OCI-M1 (cell line): ENCODE measurements around the gene DSE.

Experiments
- DNase-seq: peaks from one replicate; lab custom pipeline; 2025; lab: John Stamatoyannopoulos, UW

Gene DSE

DNA sequence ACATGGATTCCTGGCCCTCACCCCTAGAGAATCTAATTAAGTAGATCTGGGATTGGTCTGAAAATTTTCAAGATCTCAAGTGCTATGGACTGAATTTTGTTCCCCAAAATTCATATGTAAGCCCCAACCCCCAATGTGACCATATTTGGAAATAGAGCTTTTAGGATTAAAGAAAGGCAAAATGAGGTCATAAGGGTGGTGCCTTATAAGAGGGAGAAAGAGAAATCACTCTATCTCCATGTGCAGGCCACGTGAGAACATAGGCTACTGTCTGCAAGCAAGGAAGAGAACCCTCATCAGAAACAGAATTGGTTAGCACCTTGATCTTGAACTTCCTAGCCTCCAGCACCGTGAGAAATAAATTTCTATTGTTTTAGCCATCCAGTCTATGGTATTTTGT, 8.5 kb upstream of the DSE start:
- DNase-seq, result peak; percentile 50

DNA sequence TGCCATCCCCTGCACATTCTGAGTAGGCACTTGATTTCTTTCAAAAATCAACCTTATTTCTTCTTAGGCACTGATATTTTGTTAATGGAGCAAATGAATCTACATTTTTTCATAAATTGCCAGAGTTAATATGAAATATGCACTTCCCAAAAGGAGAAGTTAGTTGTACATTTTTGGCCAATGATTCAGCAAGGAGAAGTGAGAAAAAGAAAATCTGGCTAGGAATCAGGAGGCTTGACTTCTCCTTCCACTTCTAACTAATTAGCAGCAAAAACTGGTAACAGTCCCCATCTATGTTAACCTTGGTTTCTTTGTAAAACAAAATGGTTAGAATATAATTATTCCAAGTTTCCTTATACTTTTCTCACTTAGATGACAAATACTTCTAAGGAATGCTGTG, 7.0 kb upstream of the DSE start:
- peak; percentile 87 for DNase-seq

- no peak for DNase-seq
Observed at GRCh38 chr6:116364321-116364720, 6.4 kb upstream of the DSE start.

DNA sequence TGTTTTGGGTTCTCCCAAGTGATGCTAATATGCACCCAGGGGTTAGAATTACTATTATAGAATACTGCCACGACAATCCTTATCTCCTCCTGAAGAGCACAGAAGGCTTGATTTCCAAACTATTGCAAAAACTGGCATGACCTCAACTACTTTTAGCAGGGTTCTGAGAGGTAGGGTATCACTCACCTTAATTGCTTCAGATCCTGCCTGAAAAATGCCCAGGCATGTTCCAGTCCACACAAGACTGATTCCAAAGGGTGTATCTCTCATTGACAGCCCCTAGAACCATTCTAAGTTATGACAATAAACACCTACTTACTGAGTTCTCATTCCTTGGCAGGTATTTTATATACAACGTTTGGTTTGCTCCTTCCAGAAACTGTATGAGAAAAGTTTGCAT, 5.0 kb upstream of the DSE start:
- no peak for DNase-seq

- DNase-seq, result no peak
Observed at GRCh38 chr6:116366740-116367275, 3.9 kb upstream of the DSE start.

DNA sequence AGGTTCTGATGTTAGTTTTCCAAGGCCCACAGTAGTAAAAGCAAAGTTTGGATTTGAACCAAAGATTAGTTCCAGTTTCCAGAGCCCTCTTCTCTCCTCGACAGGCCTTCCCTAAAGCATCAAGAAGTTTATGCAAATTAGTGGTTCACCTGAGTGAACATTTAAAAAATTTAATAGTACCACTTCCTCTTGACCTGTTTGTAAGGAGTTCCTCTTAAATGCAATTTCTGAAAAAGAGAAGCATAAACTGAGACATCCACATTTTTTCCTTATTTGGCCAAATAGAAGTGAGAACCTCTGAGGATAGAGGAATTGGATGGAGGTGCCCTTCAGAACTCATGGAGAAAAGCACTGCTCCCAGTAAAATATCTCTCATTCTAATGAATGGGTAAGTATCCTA, 1.2 kb upstream of the DSE start:
- DNase-seq, result peak; percentile 31

- DNase-seq, result no peak
Observed at GRCh38 chr6:116369964-116370759, 585 bp upstream of the DSE start.

DNA sequence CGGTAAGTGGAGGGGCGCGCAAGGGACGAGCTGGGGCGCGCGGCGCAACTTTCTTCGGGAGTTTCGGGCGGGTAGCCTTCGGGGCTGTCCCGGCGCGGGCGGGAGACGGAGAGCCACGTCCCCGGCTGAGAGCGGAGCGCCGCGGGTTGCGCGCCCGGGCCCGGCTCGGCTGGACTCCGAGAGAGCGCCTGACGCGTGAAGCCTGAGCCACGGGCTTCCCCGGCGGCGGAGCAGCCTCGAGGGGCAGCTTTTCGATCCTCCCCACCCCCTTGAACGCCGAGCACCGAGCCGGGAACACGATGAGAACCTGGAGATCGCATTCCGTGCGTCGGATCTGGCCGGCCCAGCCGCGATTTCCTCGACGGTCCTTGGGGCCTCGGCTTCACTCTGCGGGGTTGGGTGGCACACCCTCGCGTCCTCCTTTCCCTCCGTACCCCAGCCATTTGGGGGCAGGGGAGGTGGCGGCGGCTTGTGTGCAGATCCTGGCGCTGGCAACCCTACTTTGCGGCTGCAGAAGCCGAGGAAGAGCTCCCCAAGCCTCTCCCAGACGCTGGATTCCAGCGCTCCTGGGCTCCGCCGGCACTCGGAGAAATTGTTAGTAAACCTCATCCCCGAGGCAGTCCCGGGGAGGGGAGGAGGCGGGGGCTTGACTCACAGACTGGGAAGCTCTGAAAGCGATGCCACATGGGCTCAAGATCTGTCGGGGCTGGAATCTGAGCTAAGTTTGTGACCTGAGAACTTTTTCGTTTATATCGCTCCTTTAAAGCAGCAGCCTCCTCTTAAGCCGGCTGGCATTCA, 572 bp downstream of the DSE start:
- peak; percentile 63 for DNase-seq

GRCh38 chr6:116371918-116372209, 1.1 kb downstream of the DSE start:
- no peak for DNase-seq

- DNase-seq, result no peak
Observed at GRCh38 chr6:116373300-116373699, 2.6 kb downstream of the DSE start.

DNA sequence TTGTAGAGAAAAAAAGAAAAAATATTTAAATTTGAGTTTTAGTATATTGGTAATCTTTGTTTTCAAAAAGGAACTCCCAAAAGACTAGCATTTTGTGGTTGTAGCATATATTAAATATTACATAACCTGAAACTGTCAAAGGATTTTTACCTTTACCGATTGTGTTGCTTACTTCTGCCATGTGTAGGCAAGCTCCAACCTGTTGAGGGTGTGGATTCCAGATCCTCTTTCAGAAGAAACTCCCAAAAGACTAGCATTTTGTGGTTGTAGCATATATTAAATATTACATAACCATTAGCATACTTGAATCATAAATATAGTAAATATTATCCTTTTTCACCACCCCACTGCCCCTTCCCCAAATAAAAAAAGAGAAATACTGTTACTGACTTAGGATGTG, 3.2 kb downstream of the DSE start:
- no peak for DNase-seq

- no peak for DNase-seq
Observed at GRCh38 chr6:116374586-116374985, 3.8 kb downstream of the DSE start.

- DNase-seq, result no peak
Observed at GRCh38 chr6:116375262-116375661, 4.5 kb downstream of the DSE start.

GRCh38 chr6:116376149-116376548, 5.4 kb downstream of the DSE start:
- no peak for DNase-seq

GRCh38 chr6:116379764-116380163, 9.0 kb downstream of the DSE start:
- DNase-seq, result no peak

DNA sequence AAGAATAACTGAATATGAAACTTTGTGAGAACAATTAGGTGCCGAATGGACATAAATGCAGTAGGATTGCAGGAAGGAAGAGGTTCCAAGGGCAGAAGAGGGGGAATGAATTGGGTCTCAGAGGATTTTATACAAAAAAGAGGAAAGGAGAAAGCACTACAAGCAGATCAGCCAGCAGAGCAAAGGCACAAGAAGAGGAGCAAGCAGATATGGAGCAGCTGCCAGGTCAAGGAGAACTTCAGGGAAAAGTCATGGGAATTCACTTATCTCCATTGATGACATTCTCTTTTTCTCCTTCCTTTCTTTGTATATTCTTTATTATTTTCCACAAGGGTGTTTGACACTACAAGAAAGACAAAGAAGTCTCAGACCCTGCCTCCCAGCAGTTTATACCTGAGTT, 9.6 kb downstream of the DSE start:
- no peak for DNase-seq

- no peak for DNase-seq
Observed at GRCh38 chr6:116381000-116381399, 10.3 kb downstream of the DSE start.

- no peak for DNase-seq
Observed at GRCh38 chr6:116382587-116382986, 11.8 kb downstream of the DSE start.

DNA sequence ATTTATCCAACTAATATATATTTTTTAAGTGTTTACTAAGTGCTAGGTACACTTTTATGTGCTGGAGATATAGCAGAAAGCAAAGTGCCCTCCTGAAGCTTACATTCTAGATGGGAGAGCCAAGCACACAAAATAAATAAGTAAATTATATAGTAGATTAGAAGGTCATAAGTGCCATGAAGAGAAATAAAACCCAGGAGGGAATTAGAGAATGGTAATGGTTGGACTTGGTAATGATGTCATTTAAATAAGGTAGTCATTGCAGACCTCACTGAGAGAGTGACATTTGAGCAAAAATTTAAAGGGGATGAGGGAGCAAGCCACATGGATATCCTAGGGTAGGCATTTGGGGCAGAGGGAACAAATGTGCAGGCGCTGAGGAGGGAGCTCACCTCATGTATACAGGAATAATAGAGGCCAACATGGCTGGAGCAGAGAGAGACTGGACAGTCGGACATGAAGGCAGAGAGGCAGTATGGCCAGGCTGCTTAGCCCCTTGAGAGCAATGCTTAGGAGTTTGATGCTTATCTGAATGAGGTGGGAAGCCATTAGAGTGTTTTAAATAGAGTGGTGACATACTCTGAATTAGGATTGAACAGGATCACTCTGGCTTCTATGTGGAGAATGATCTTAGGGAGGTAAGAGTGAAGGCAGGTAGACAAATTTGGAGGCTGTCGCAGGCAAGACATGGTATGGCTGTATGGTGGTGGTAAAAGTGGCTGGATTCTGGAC, 14.1 kb downstream of the DSE start:
- DNase-seq, result no peak

DNA sequence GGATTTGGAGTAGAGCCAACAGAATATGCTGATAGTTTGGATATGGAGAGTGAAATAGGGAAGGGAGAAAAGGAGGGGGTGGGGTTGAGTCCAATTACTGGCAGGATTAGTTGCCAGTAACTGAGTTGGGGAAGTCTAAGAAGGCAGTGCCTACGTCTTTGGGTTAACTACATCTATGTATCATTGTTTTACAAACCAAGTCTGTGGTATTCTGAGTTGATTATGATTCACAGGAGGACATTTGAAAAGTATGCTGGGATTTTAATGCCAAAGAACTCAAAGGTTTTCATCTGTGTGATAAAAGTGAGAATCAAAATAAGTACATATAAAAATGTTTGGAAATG, 14.7 kb downstream of the DSE start:
- peak; percentile 20 for DNase-seq

- DNase-seq, result no peak
Observed at GRCh38 chr6:116385921-116386320, 15.2 kb downstream of the DSE start.

DNA sequence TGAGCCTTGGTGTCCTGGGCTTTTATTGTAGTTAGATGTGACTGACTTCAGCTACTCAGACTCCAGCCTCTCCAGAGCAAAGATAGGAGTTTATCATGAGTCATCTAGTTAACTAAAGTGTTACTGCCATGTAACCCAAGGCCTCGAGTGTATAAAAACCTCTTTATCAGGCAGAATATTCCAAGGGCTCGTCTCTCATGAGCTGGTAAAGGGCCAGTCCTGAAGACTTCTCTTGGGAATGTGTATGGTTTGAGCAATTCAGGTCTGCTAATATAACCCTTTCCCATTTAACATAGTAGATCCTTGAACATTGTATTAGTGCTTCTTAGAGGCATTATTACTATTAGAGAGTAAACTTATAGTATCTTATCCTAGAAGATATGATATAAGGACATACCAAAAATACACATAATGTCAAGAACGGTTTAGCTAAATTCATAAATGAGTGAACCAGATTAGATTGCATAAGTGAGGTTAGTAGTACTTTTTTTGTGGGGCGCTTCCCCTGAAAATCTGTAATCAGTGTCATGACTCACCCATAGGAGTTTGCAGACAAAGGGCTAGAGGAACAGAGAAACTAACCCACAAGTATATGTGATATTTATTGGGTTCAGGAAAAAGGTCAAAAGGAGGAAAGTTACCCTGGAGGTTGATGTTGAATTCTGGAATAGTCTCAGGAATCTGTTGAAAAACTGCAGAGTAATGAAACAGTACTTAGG, 16.0 kb downstream of the DSE start:
- no peak for DNase-seq
